ENCODE results near the gene SGMS1. TPM values are rescaled to one million over a fixed set of nuclear protein-coding genes. Genes with fewer than 3 reads are reported as not detected.
"Not testable (repeated sequence)": the region's sequence is repeated elsewhere in the genome, so short reads cannot be mapped to it uniquely, and the experiment has no call there.

The SGMS1 gene
- total and polyA plus RNA-seq, 2 donors (not counting 1 experiment from before 2014, with no cell fraction given) = 10.0 to 43.5 TPM

GRCh38 chr10:50369931-50370330 is 253.8 kb downstream of the SGMS1 start:
- CTCF ChIA-PET = interaction anchor here (0.9 kb wide), 1 partner anchor 282 kb away, joined by 3 read pairs; no protein-coding TSS in a partner anchor

DNA sequence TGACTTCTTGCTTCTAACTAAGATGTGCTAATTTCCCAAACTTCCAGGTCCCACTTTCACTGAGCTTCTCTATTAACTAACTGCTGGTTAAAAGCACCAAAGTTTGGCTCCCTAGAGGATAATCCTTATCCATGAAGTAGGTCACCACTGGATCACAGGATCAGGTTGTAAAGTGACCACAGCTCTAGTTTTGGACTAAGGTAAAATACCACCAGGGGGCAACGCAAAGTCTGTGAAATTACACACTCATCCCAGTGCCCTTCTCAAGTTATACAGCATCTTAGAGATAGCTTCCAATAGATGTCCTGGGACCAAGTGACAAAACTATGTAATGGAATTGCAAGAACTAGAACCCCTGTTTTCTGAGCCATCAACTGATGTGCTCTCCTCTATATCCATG is 256.0 kb downstream of the SGMS1 start:
- Histone ChIP-seq H3K9me3 (ENCODE audit: control extremely low read depth in 1 of 3, control insufficient read depth in 2 of 3, insufficient read depth in 1 of 3, low read length in 2 of 3) (peaks cover 2 to 6% (median 3%) of the 10 kb centered on the region in 3 donors), H3K27me3 (replicated peaks in 1 of 4; ENCODE audit: control extremely low read depth in 1 of 4, control insufficient read depth in 3 of 4, insufficient read depth in 4 of 4, low read length in 3 of 4) (no peaks in the 10 kb centered on the region), H3K27ac (ENCODE audit: low read length in 2 of 2) (no peak overlapping the region), H4K20me1 (ENCODE audit: control insufficient read depth, insufficient read depth, low read length, poor library complexity, severe bottlenecking) (no peaks in the 10 kb centered on the region), H2AFZ (ENCODE audit: insufficient read depth, low read depth, low read length, poor library complexity, severe bottlenecking) (no peak overlapping the region), H3K4me1 (ENCODE audit: control insufficient read depth in 2 of 2, insufficient read depth in 2 of 2, low read length in 2 of 2) (peaks cover 18% of the 10 kb centered on the region in 2 donors), H3K4me3 (ENCODE audit: control extremely low read depth in 1 of 5, extremely low read depth in 1 of 5, insufficient read depth in 1 of 5, low read depth in 2 of 5, low read length in 4 of 5) (no peak overlapping the region), H3K9ac (ENCODE audit: low read length) (no peak overlapping the region), H3K79me2 (ENCODE audit: control insufficient read depth, insufficient read depth, low read length) (peaks cover 32% of the 10 kb centered on the region), H3K4me2 (replicated peaks; ENCODE audit: low read depth, low read length, poor library complexity, severe bottlenecking) (no peak overlapping the region), H3K36me3 (replicated peaks in 1 of 2; ENCODE audit: control extremely low read depth in 1 of 2, control insufficient read depth in 1 of 2, extremely low read depth in 1 of 2, insufficient read depth in 2 of 2, low read length in 1 of 2) (peaks cover 0 to 5% of the 10 kb centered on the region in 2 experiments)
- Mint-ChIP-seq H3K9me3 (ENCODE audit: insufficient read depth) (peaks cover 4% of the 10 kb centered on the region), H3K4me3 (no peak overlapping the region), H3K27ac (no peak overlapping the region), H3K27me3 (no peaks in the 10 kb centered on the region), H3K4me1 (peaks cover 25% of the 10 kb centered on the region)
- WGBS (ENCODE audit: insufficient coverage) = no CpG with 5 or more reads among the region's 1 CpG
- DNase-seq (no peak), ATAC-seq (ENCODE audit: low read depth) (no peak)
- ChIA-PET CTCF (interaction anchor here (0.7 to 2.1 kb wide), 17 partner anchors 16 to 286 kb away, joined by 3 to 6 read pairs (median 3); no protein-coding TSS in a partner anchor), POLR2A (interaction anchor here (1.2 kb wide), 1 partner anchor 257 kb away, joined by 3 read pairs; no protein-coding TSS in a partner anchor)
- intact Hi-C loops (cut with micrococcal nuclease) = loop anchor here (10.0 kb wide), 2 partner anchors 53 to 87 kb away; no protein-coding TSS in a partner anchor
- TF ChIP-seq, protein P1, sequence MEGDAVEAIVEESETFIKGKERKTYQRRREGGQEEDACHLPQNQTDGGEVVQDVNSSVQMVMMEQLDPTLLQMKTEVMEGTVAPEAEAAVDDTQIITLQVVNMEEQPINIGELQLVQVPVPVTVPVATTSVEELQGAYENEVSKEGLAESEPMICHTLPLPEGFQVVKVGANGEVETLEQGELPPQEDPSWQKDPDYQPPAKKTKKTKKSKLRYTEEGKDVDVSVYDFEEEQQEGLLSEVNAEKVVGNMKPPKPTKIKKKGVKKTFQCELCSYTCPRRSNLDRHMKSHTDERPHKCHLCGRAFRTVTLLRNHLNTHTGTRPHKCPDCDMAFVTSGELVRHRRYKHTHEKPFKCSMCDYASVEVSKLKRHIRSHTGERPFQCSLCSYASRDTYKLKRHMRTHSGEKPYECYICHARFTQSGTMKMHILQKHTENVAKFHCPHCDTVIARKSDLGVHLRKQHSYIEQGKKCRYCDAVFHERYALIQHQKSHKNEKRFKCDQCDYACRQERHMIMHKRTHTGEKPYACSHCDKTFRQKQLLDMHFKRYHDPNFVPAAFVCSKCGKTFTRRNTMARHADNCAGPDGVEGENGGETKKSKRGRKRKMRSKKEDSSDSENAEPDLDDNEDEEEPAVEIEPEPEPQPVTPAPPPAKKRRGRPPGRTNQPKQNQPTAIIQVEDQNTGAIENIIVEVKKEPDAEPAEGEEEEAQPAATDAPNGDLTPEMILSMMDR (IDR thresholded peaks at IDR 0.05) = no peak
- TF ChIP-seq EZH2 (IDR thresholded peaks at IDR 0.05; ENCODE audit: borderline replicate concordance, insufficient read depth, low read depth, low read length, poor library complexity, severe bottlenecking) = no peak

More at GRCh38 chr10:50369931-50370330, 253.8 kb downstream of the SGMS1 start:
- H3K4me2 ChIP-seq (replicated peaks; ENCODE audit: low read depth, low read length, poor library complexity, severe bottlenecking) = no peak overlapping the region
- intact Hi-C loops (cut with micrococcal nuclease) = loop anchor here (10.0 kb wide), 2 partner anchors 55 to 85 kb away; no protein-coding TSS in a partner anchor
- Mint-ChIP-seq H3K4me1 (peaks cover 6% of the 10 kb centered on the region), H3K4me3 (no peak overlapping the region), H3K27ac (no peak overlapping the region), H3K9me3 (ENCODE audit: insufficient read depth) (peaks cover 4% of the 10 kb centered on the region), H3K27me3 (no peaks in the 10 kb centered on the region)
- H3K36me3 ChIP-seq (replicated peaks in 1 of 2; ENCODE audit: control extremely low read depth in 1 of 2, control insufficient read depth in 1 of 2, extremely low read depth in 1 of 2, insufficient read depth in 2 of 2, low read length in 1 of 2) = peaks cover 0 to 5% of the 10 kb centered on the region in 2 experiments
- no peak overlapping the region for H3K4me3 ChIP-seq (ENCODE audit: control extremely low read depth in 1 of 5, extremely low read depth in 1 of 5, insufficient read depth in 1 of 5, low read depth in 2 of 5, low read length in 4 of 5)
- peaks cover 5% of the 10 kb centered on the region in 2 donors for H3K4me1 ChIP-seq (ENCODE audit: control insufficient read depth in 2 of 2, insufficient read depth in 2 of 2, low read length in 2 of 2)
- H3K9ac ChIP-seq (ENCODE audit: low read length) = no peak overlapping the region
- peaks cover 0 to 2% (median 0%) of the 10 kb centered on the region in 3 donors for H3K9me3 ChIP-seq (ENCODE audit: control extremely low read depth in 1 of 3, control insufficient read depth in 2 of 3, insufficient read depth in 1 of 3, low read length in 2 of 3)
- peaks cover 39% of the 10 kb centered on the region for H3K79me2 ChIP-seq (ENCODE audit: control insufficient read depth, insufficient read depth, low read length)
- H2AFZ ChIP-seq (ENCODE audit: insufficient read depth, low read depth, low read length, poor library complexity, severe bottlenecking) = no peak overlapping the region
- no peak for DNase-seq
- TF ChIP-seq, protein P1 (IDR thresholded peaks at IDR 0.05) = no peak
- no peak for TF ChIP-seq EZH2 (IDR thresholded peaks at IDR 0.05; ENCODE audit: borderline replicate concordance, insufficient read depth, low read depth, low read length, poor library complexity, severe bottlenecking)
- no peak for ATAC-seq (ENCODE audit: low read depth)
- H4K20me1 ChIP-seq (ENCODE audit: control insufficient read depth, insufficient read depth, low read length, poor library complexity, severe bottlenecking) = no peaks in the 10 kb centered on the region
- no peak overlapping the region for H3K27ac ChIP-seq (ENCODE audit: low read length in 2 of 2)
- WGBS (ENCODE audit: insufficient coverage) = no CpG with 5 or more reads among the region's 1 CpG
- POLR2A ChIA-PET = no interaction called here
- H3K27me3 ChIP-seq (replicated peaks in 1 of 4; ENCODE audit: control extremely low read depth in 1 of 4, control insufficient read depth in 3 of 4, insufficient read depth in 4 of 4, low read length in 3 of 4) = no peaks in the 10 kb centered on the region

DNA sequence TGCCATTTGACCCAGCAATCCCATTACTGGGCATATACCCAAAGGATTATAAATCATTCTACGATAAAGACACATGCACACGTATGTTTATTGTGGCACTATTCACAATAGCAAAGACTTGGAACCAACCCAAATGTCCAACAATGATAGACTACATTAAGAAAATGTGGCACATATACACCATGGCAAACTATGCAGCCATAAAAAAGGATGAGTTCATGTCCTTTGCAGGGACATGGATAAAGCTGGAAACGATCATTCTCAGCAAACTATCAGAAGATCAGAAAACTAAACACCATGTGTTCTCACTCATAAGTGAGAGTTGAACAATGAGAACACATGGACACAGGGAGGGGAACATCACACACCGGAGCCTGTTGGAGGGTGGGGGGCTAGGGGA is 257.3 kb downstream of the SGMS1 start:
- peaks cover 38% of the 10 kb centered on the region for H3K4me1 Mint-ChIP-seq
- H3K27ac ChIP-seq (ENCODE audit: low read length in 2 of 2); ATAC-seq (ENCODE audit: low read depth): not testable (repeated sequence)

More for the DNA sequence above, 257.3 kb downstream of the SGMS1 start:
- WGBS (ENCODE audit: insufficient coverage) = no CpG with 5 or more reads among the region's 4 CpGs
- H3K4me3 Mint-ChIP-seq; DNase-seq; H3K4me2 ChIP-seq (replicated peaks; ENCODE audit: low read depth, low read length, poor library complexity, severe bottlenecking); H3K27me3 ChIP-seq (replicated peaks in 1 of 4; ENCODE audit: control extremely low read depth in 1 of 4, control insufficient read depth in 3 of 4, insufficient read depth in 4 of 4, low read length in 3 of 4); POLR2A ChIA-PET; H3K9me3 Mint-ChIP-seq (ENCODE audit: insufficient read depth); H3K9ac ChIP-seq (ENCODE audit: low read length); H3K36me3 ChIP-seq (replicated peaks in 1 of 2; ENCODE audit: control extremely low read depth in 1 of 2, control insufficient read depth in 1 of 2, extremely low read depth in 1 of 2, insufficient read depth in 2 of 2, low read length in 1 of 2); H3K27me3 Mint-ChIP-seq; H4K20me1 ChIP-seq (ENCODE audit: control insufficient read depth, insufficient read depth, low read length, poor library complexity, severe bottlenecking); H3K4me3 ChIP-seq (ENCODE audit: control extremely low read depth in 1 of 5, extremely low read depth in 1 of 5, insufficient read depth in 1 of 5, low read depth in 2 of 5, low read length in 4 of 5); H3K27ac Mint-ChIP-seq; H2AFZ ChIP-seq (ENCODE audit: insufficient read depth, low read depth, low read length, poor library complexity, severe bottlenecking): not testable (repeated sequence)
- peaks cover 28% of the 10 kb centered on the region for H3K79me2 ChIP-seq (ENCODE audit: control insufficient read depth, insufficient read depth, low read length)
- peaks cover 27 to 31% of the 10 kb centered on the region in 2 donors for H3K4me1 ChIP-seq (ENCODE audit: control insufficient read depth in 2 of 2, insufficient read depth in 2 of 2, low read length in 2 of 2)
- intact Hi-C loops (cut with micrococcal nuclease) = loop anchor here (10.0 kb wide), 2 partner anchors 52 to 88 kb away; no protein-coding TSS in a partner anchor
- peaks cover 5 to 17% (median 7%) of the 10 kb centered on the region in 3 donors for H3K9me3 ChIP-seq (ENCODE audit: control extremely low read depth in 1 of 3, control insufficient read depth in 2 of 3, insufficient read depth in 1 of 3, low read length in 2 of 3)
- CTCF ChIA-PET = interaction anchor here (1.7 to 2.1 kb wide), 2 partner anchors 31 to 36 kb away, joined by 4 to 6 read pairs; no protein-coding TSS in a partner anchor
